ENCODE results near the gene SMC1B.
A peak's percentile ranks its signal among the peaks of the same experiment; 100 is the strongest.

Gene SMC1B

GRCh38 chr22:45421349-45422055 is 8.1 kb upstream of the SMC1B start:
- in situ Hi-C loops (cut with HindIII; ENCODE audit: low sequenced_read_pairs) = no loop called here
- no peak for TF ChIP-seq CTCF (IDR thresholded peaks at IDR 0.05; ENCODE audit: low read depth, low read length, missing control alignments)
- H3K4me3 ChIP-seq (ENCODE audit: low read depth, low read length) = no peak overlapping the region
- DNase-seq (ENCODE audit: low read depth) = no peak

- no peak for DNase-seq (ENCODE audit: low read depth)
- no peak overlapping the region for H3K4me3 ChIP-seq (ENCODE audit: low read depth, low read length)
- TF ChIP-seq CTCF (IDR thresholded peaks at IDR 0.05; ENCODE audit: low read depth, low read length, missing control alignments) = no peak
- in situ Hi-C loops (cut with HindIII; ENCODE audit: low sequenced_read_pairs) = no loop called here
Measured at GRCh38 chr22:45420539-45420938, 7.1 kb upstream of the SMC1B start.

- H3K4me3 ChIP-seq (ENCODE audit: low read depth, low read length) = no peak overlapping the region
- TF ChIP-seq CTCF (IDR thresholded peaks at IDR 0.05; ENCODE audit: low read depth, low read length, missing control alignments) = no peak
- no peak for DNase-seq (ENCODE audit: low read depth)
- in situ Hi-C loops (cut with HindIII; ENCODE audit: low sequenced_read_pairs) = no loop called here
Measured at GRCh38 chr22:45420011-45420410, 6.6 kb upstream of the SMC1B start.

GRCh38 chr22:45418770-45419138 is 5.4 kb upstream of the SMC1B start:
- H3K4me3 ChIP-seq (ENCODE audit: low read depth, low read length) = no peak overlapping the region
- in situ Hi-C loops (cut with HindIII; ENCODE audit: low sequenced_read_pairs) = no loop called here
- no peak for DNase-seq (ENCODE audit: low read depth)
- no peak for TF ChIP-seq CTCF (IDR thresholded peaks at IDR 0.05; ENCODE audit: low read depth, low read length, missing control alignments)

- H3K4me3 ChIP-seq (ENCODE audit: low read depth, low read length) = no peak overlapping the region
- TF ChIP-seq CTCF (IDR thresholded peaks at IDR 0.05; ENCODE audit: low read depth, low read length, missing control alignments) = no peak
- DNase-seq (ENCODE audit: low read depth) = no peak
- in situ Hi-C loops (cut with HindIII; ENCODE audit: low sequenced_read_pairs) = no loop called here
Measured at GRCh38 chr22:45418056-45418769, 4.8 kb upstream of the SMC1B start.

- no peak for TF ChIP-seq CTCF (IDR thresholded peaks at IDR 0.05; ENCODE audit: low read depth, low read length, missing control alignments)
- peak overlapping the region; percentile 57 for H3K4me3 ChIP-seq (ENCODE audit: low read depth, low read length)
- DNase-seq (ENCODE audit: low read depth) = no peak
- in situ Hi-C loops (cut with HindIII; ENCODE audit: low sequenced_read_pairs) = no loop called here
Measured at GRCh38 chr22:45413013-45413367, 409 bp downstream of the SMC1B start.

Measured in astrocyte of the cerebellum (primary cell).